SK-N-MC (cell line): ENCODE results near the gene OXCT1.

Experiments
- DNase-seq: peaks from one replicate; pipeline ENCODE4 v3.0.0-alpha.2; 2011; ENCODE audit warnings: low read depth, low spot score
- H3K27ac ChIP-seq: fragments of 200-600 bp; sonication (generic); 2 replicates; pipeline ENCODE4 v1.5.1; 2016; ENCODE audit warnings: mixed run types
- H3K36me3 ChIP-seq: fragments of 200-600 bp; sonication (generic); 2 replicates; pipeline ENCODE4 v1.6.1; 2017; ENCODE audit warnings: antibody characterized with exemption, low read length, mixed read lengths; ENCODE audit not compliant: insufficient read depth
- H3K4me3 ChIP-seq: fragments of 200-600 bp; sonication (generic); 2 replicates; pipeline ENCODE4 v1.5.1; 2016
- H3K9ac ChIP-seq: fragments of 200-600 bp; sonication (generic); 2 replicates; pipeline ENCODE4 v1.8.0; 2017; ENCODE audit warnings: mixed run types, mixed read lengths; ENCODE audit not compliant: insufficient read length
- H3K9me3 ChIP-seq: fragments of 200-600 bp; sonication (generic); 2 replicates; pipeline ENCODE4 v1.6.1; 2017; ENCODE audit warnings: low read depth, mild to moderate bottlenecking, antibody characterized with exemption, low read length, moderate library complexity, mixed read lengths
- EZH2 ChIP-seq: fragments of 200-600 bp; sonication (generic); IDR thresholded peaks from one replicate; pipeline ENCODE4 v1.6.1; 2017; ENCODE audit warnings: antibody characterized with exemption
- FOXP2 ChIP-seq: optimal IDR thresholded peaks from 2 replicates; pipeline ENCODE3; 2011; ENCODE audit warnings: mild to moderate bottlenecking, moderate library complexity; ENCODE audit not compliant: insufficient read depth; ENCODE audit errors: extremely low read length, control extremely low read depth
- POLR2AphosphoS5 ChIP-seq: IDR thresholded peaks from 2 replicates; pipeline ENCODE4 v1.6.1; 2012; ENCODE audit warnings: mild to moderate bottlenecking, low read depth, low read length, borderline replicate concordance

Gene OXCT1

DNA sequence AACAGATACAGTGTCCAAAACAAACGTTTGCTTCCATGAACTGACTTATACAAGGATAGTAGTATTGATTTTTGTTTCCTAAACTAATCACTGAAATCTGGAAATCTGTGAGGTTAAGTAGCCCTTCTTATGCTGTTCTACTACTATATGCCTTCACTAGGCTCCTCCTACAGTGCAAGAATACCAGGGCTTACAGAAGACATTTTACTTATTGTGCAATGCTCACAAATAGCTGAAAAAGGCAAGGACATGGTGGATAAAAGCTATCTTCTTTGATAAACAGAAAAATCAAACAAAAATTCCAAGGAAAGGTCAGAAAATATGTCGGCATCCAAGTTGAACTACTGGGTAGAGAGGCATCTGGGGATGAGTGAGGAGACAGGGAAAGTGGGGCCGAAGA lies 61.9 kb downstream of the OXCT1 start:
- Histone ChIP-seq H3K9me3 (no peaks in the 10 kb centered on the region), H3K27ac (no peak overlapping the region), H3K9ac (no peak overlapping the region), H3K4me3 (no peak overlapping the region), H3K36me3 (peaks cover 48% of the 10 kb centered on the region)
- no peak for DNase-seq
- no peak for TF ChIP-seq FOXP2
- TF ChIP-seq EZH2 = no peak
- TF ChIP-seq POLR2AphosphoS5 = no peak

DNA sequence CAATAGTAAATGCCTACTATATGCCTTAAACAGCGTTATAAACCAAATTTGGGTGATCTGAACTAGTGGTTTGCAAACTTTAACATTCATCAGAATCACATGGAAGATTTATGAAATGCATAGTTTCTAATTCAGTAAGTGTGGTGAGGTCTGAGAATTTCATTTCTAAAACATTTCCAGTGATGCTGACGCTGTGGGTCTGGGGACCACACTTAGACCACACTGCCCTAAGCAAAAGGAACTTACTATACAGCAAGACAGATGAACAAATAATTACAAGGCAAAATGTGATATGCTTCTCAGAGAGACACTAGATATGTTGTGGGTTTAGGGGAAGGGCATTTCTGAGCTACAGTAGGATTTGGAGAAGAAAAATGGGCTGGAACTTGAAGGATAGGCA lies 72.6 kb downstream of the OXCT1 start:
- no peak for DNase-seq
- H3K9ac ChIP-seq = no peak overlapping the region
- no peaks in the 10 kb centered on the region for H3K9me3 ChIP-seq
- no peak overlapping the region for H3K4me3 ChIP-seq
- no peak overlapping the region for H3K27ac ChIP-seq
- TF ChIP-seq FOXP2 = no peak
- TF ChIP-seq EZH2 = no peak
- peaks cover 34% of the 10 kb centered on the region for H3K36me3 ChIP-seq

DNA sequence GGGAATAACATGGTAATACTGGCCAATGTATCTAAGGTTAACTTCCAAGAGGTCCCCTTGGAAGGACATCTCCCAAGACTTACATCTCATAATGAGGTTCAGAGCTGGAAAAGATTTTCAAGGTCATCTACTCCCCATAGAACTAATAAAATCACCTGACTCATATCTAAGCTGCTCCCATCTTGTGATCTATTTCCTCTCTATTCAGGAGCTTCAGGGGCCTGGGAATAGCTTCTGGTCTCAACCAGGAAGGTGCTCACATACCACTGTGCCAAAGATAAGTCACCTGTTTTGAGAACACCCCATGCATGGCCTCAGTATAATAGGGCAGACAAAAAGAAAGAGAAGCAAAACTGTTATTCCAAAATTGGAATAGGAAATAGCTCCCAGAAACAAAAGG lies 74.2 kb downstream of the OXCT1 start:
- TF ChIP-seq FOXP2 = no peak
- TF ChIP-seq EZH2 = no peak
- no peak for TF ChIP-seq POLR2AphosphoS5
- no peak for DNase-seq
- peaks cover 30% of the 10 kb centered on the region for H3K36me3 ChIP-seq
- H3K9me3 ChIP-seq = no peaks in the 10 kb centered on the region
- H3K27ac ChIP-seq = peak overlapping the region; percentile 27; the same call in 1 of the 2 replicates
- H3K4me3 ChIP-seq = no peak overlapping the region
- no peak overlapping the region for H3K9ac ChIP-seq

DNA sequence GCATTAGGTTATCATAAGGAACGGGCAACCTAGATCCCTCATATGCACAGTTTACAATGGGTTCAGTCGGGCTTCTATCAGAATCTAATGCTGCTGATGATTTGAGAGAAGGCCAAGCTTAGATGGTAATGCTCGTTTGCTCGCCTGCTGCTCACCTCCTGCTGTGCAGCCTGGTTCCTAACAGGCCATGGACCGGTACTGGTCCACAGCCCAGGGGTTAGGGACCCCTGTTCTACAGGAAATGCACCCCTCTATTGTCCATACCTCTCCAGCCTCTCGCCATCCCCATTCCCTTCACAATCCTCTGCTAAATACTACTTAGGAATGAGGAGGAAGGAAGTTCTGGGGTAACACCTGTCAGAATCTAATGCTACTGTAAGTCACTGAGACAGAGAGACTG lies 75.1 kb downstream of the OXCT1 start:
- peaks cover 21% of the 10 kb centered on the region for H3K36me3 ChIP-seq
- H3K27ac ChIP-seq = peak overlapping the region; percentile 92
- H3K9ac ChIP-seq = no peak overlapping the region
- H3K4me3 ChIP-seq = 0 out of 2 replicates have a peak overlapping the region, but pooled peaks have one; percentile 47
- TF ChIP-seq POLR2AphosphoS5 = no peak
- no peak for TF ChIP-seq FOXP2
- TF ChIP-seq EZH2 = no peak
- no peaks in the 10 kb centered on the region for H3K9me3 ChIP-seq
- no peak for DNase-seq

DNA sequence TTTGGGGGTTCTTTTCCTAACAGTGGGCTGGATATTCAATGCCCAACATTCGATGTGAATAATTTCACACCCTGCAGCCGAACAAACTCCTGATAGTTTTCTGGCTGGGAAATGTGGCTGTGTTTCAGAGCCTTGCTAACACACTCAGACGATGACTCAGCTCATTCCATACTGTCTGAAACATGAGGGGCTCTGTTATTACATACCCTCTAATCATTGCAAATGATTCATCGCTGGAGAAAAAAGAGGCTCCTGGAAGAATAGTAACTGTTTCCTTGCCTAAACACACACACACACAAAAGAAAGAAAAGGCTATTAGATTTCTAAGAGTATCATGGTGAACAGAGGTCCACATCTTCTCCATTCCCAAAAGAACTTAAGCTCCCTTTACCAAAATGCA lies 75.8 kb downstream of the OXCT1 start:
- DNase-seq = no peak
- peak overlapping the region; percentile 92 for H3K27ac ChIP-seq
- TF ChIP-seq FOXP2 (no peak), POLR2AphosphoS5 (0 out of 2 replicates have a peak, but pooled peaks have one; percentile 15)
- H3K36me3 ChIP-seq = peaks cover 14% of the 10 kb centered on the region
- H3K9me3 ChIP-seq = no peaks in the 10 kb centered on the region
- H3K4me3 ChIP-seq = peak overlapping the region; percentile 47
- peak overlapping the region; percentile 46 for H3K9ac ChIP-seq

DNA sequence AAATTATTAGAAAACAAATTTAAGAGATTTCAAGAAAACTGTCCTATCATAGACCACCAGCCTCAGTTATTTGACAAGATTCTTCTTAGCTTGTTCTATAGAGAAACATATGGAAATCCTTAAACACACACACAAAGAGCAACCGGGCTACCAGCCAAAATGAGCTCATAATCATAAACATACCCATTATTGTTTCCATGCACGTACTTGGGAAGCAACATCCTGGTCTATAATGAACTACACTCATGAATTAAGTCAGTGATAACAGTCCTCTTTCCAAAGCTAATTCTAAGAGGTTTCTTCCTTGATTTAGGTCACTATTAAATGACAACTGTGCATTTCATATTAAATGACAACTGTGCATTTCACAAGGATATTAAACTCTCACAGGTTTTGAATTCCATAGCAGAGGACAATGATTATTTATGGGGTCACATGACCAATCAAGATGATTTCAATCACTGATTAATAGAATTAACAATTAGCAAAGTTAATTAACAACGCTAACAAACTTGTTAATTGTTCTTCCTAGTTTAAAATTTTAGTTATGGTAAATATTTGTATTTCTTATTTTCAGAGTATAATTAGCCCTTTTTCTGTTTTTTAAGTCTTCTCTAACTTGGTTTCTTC lies 77.0 kb downstream of the OXCT1 start:
- no peaks in the 10 kb centered on the region for H3K9me3 ChIP-seq
- peak overlapping the region; percentile 68 for H3K9ac ChIP-seq
- peak; percentile 52; the same call in 1 of the 2 replicates for TF ChIP-seq POLR2AphosphoS5
- TF ChIP-seq EZH2 = no peak
- peak; percentile 90 for TF ChIP-seq FOXP2
- peaks cover 11% of the 10 kb centered on the region for H3K36me3 ChIP-seq
- peak overlapping the region; percentile 92 for H3K27ac ChIP-seq
- peak overlapping the region; percentile 62 for H3K4me3 ChIP-seq
- peak; percentile 98 for DNase-seq

DNA sequence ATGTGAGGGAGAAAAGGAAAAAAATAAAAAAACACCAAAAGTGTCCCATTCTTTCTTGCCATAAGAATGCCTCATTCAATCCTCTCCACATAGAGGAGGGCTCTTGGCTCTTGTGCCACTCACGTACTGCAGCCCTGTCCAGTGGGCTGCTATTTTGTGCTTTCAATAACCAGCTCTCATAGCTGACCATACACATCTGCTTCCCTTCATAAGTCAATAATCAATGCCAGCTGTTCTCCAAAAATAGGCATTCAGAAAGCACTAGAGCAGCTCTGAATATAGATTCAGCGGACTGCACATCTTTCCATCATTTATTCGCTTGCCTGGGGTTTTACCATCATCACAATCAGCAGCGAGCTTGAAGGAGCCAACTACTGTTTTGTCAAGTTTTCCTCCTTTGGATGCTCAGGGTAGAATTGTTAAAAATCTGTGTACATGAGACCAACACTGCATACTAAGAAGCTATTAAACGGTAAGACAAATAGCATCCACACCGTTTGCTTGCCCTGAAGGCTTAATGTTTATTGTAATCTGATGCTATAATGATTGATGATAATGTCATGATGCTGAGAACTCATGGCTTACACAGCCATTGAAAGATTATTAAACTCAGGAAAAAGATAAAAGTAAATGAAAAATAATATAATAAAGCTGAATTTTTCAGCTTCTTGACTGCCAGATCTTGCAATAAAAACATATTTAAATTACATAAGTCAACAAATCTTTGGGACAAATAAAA lies 80.0 kb downstream of the OXCT1 start:
- Histone ChIP-seq H3K36me3 (no peaks in the 10 kb centered on the region), H3K9ac (peak overlapping the region; percentile 9), H3K9me3 (no peaks in the 10 kb centered on the region), H3K27ac (peak overlapping the region; percentile 95), H3K4me3 (peak overlapping the region; percentile 43)
- TF ChIP-seq FOXP2 = peak; percentile 10
- TF ChIP-seq EZH2 = no peak
- DNase-seq = no peak

DNA sequence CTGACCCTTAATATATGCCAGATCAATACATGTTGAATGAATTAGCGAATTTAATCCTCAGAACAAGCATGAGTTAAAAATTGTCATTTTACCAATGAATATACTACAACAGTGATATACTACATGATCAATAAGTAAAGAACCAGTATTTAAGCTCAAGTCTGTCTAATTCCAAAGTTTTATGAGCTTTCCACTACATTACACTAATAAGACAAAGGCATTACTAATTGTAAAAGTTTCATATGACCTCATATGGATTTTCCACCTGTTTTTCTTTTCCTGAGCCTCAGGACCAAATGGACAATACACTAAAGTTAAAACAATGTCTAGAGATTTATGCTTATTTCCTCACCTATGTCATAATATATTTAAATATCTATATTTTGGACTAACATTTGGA lies 80.8 kb downstream of the OXCT1 start:
- no peaks in the 10 kb centered on the region for H3K36me3 ChIP-seq
- peak overlapping the region; percentile 63 for H3K9ac ChIP-seq
- H3K9me3 ChIP-seq = no peaks in the 10 kb centered on the region
- no peak for DNase-seq
- TF ChIP-seq EZH2 (no peak), POLR2AphosphoS5 (no peak), FOXP2 (no peak)
- peak overlapping the region; percentile 60 for H3K4me3 ChIP-seq
- H3K27ac ChIP-seq = peak overlapping the region; percentile 95

DNA sequence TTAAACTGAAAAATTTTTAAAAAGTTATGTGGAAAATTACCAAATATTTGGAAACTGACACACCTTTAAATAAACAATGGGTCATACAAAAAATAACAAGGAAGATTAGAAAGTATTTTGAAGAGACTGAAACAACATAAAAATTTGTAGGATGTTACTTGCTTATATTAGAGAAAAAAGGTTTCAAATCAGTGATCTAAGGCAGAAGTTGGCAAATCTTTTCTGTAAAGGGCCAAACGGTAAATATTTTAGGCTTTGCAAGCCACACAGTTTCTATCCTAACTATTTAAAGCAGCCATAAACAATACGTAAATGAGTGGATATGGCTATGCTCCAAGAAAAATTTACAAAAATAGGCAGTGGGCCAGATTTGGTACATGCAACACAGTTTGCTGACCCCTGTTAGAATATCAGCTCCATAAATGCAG lies 81.3 kb downstream of the OXCT1 start:
- TF ChIP-seq FOXP2 (no peak), EZH2 (no peak), POLR2AphosphoS5 (peak; percentile 27; the same call in 1 of the 2 replicates)
- peak overlapping the region; percentile 63 for H3K9ac ChIP-seq
- H3K36me3 ChIP-seq = no peaks in the 10 kb centered on the region
- no peaks in the 10 kb centered on the region for H3K9me3 ChIP-seq
- peak overlapping the region; percentile 60 for H3K4me3 ChIP-seq
- DNase-seq = no peak
- peak overlapping the region; percentile 95 for H3K27ac ChIP-seq
